DOHH2 (cell line): ENCODE results near the gene TNFAIP6.

Source experiments
- H3F3A ChIP-seq: fragments of 200-600 bp; sonication (generic), shearing (Covaris generic); 2 replicates; pipeline ENCODE4 v1.6.0; 2016; ENCODE audit warnings: antibody characterized with exemption, mild to moderate bottlenecking; ENCODE audit not compliant: control insufficient read depth, insufficient read depth
- H3K27ac ChIP-seq: fragments of 200-600 bp; sonication (generic); 2 replicates; pipeline ENCODE4 v1.5.1; 2014; ENCODE audit warnings: low read depth, mild to moderate bottlenecking, low read length, moderate library complexity
- H3K27me3 ChIP-seq: fragments of 200-600 bp; sonication (generic); 2 replicates; pipeline ENCODE4 v1.6.1; 2014; ENCODE audit warnings: mild to moderate bottlenecking, low read length, mixed read lengths; ENCODE audit not compliant: control insufficient read depth
- H3K36me3 ChIP-seq: fragments of 200-600 bp; sonication (generic); 2 replicates; pipeline ENCODE4 v1.6.1; 2014; ENCODE audit warnings: mild to moderate bottlenecking, low read length, moderate library complexity, mixed read lengths; ENCODE audit not compliant: control insufficient read depth
- H3K4me1 ChIP-seq: fragments of 200-600 bp; sonication (generic); 2 replicates; pipeline ENCODE4 v1.6.1; 2014; ENCODE audit warnings: mild to moderate bottlenecking, low read length, mixed read lengths; ENCODE audit not compliant: control insufficient read depth
- H3K4me2 ChIP-seq: fragments of 200-600 bp; sonication (generic); 2 replicates; pipeline ENCODE4 v1.6.0; 2014; ENCODE audit warnings: mild to moderate bottlenecking, low read length, moderate library complexity
- H3K4me3 ChIP-seq: fragments of 200-600 bp; sonication (generic); 2 replicates; pipeline ENCODE4 v1.5.1; 2014; ENCODE audit warnings: mild to moderate bottlenecking, low read length, mixed read lengths
- H3K79me2 ChIP-seq: fragments of 200-600 bp; sonication (generic); 2 replicates; pipeline ENCODE4 v1.6.1; 2014; ENCODE audit warnings: mild to moderate bottlenecking, low read length, mixed read lengths; ENCODE audit not compliant: control insufficient read depth
- H3K9me2 ChIP-seq: fragments of 200-600 bp; sonication (generic); replicated peaks from 2 replicates; pipeline ENCODE4 v1.6.1; 2014; ENCODE audit warnings: mild to moderate bottlenecking, low read length, mixed read lengths; ENCODE audit not compliant: control insufficient read depth
- H3K9me3 ChIP-seq: fragments of 200-600 bp; sonication (generic); 2 replicates; pipeline ENCODE4 v1.6.1; 2014; ENCODE audit warnings: antibody characterized with exemption, low read length, mixed read lengths; ENCODE audit not compliant: control insufficient read depth, insufficient read depth
- H4K20me1 ChIP-seq: fragments of 200-600 bp; sonication (generic); 2 replicates; pipeline ENCODE4 v1.6.0; 2014; ENCODE audit warnings: low read depth, mild to moderate bottlenecking, antibody characterized with exemption, low read length, moderate library complexity; ENCODE audit not compliant: control insufficient read depth, insufficient read depth
- CTCF ChIP-seq: fragments of 200-600 bp; sonication (generic); IDR thresholded peaks from one replicate; pipeline ENCODE4 v1.5.1; 2014; ENCODE audit warnings: antibody characterized with exemption, mild to moderate bottlenecking, low read depth, low read length; ENCODE audit not compliant: poor library complexity, severe bottlenecking
- EZH2phosphoT487 ChIP-seq: fragments of 200-600 bp; sonication (generic); IDR thresholded peaks from 2 replicates; pipeline ENCODE4 v1.6.1; 2017; ENCODE audit warnings: borderline replicate concordance, mild to moderate bottlenecking, antibody characterized with exemption, low read length, moderate library complexity, mixed read lengths

The TNFAIP6 gene

DNA sequence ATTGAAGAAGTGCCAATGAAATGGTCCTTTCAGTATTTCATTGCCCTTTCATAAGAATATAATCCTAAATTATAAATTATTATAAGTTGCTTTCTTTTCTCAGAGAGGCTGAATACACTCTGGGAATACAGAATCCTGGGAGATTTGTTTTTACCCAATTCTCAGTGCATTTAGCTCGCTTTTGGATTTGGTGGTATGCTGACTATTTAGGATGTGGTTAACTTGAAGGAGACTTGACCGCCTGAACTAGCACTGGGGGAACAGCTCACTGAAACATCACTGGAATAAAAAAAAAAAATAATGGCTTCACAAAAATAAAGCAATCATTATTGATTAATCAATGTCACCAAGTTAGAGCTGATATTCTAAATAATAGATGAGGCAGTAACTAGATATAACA is 10.2 kb downstream of the TNFAIP6 start:
- Histone ChIP-seq H3F3A (no peaks in the 10 kb centered on the region), H3K9me3 (no peaks in the 10 kb centered on the region), H4K20me1 (no peaks in the 10 kb centered on the region), H3K79me2 (no peaks in the 10 kb centered on the region), H3K9me2 (no peaks in the 10 kb centered on the region), H3K36me3 (no peaks in the 10 kb centered on the region), H3K4me2 (no peak overlapping the region), H3K4me3 (no peak overlapping the region), H3K27me3 (0 out of 2 replicates have a peak, but pooled peaks cover 3% of the 10 kb centered on the region), H3K27ac (no peak overlapping the region), H3K4me1 (no peaks in the 10 kb centered on the region)
- TF ChIP-seq CTCF (no peak), EZH2phosphoT487 (no peak)

DNA sequence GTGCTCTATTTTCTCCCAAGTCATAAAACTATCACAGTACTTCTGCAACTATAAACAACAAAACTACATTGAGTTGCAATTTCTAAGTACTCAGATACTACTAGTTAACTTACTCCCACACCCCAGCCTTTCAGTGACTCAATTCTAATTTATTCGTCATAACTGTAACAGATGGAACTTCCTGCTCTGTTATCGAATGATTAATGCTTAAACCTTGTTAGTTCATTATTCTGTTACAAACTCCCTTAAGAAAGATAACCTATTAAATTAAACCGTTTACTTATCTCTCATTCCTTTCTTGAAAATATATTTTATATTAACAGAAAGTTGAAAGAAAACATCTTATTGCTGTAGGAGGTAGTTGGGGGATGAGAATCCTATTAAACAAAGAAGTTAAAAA is 17.0 kb downstream of the TNFAIP6 start:
- Histone ChIP-seq H3K79me2 (no peaks in the 10 kb centered on the region), H3K27me3 (no peaks in the 10 kb centered on the region), H3F3A (no peaks in the 10 kb centered on the region), H3K4me3 (no peak overlapping the region), H3K36me3 (no peaks in the 10 kb centered on the region), H3K4me1 (no peaks in the 10 kb centered on the region), H3K4me2 (no peak overlapping the region), H3K9me2 (no peaks in the 10 kb centered on the region), H3K27ac (no peak overlapping the region), H3K9me3 (no peaks in the 10 kb centered on the region), H4K20me1 (no peaks in the 10 kb centered on the region)
- TF ChIP-seq EZH2phosphoT487 (no peak), CTCF (no peak)

DNA sequence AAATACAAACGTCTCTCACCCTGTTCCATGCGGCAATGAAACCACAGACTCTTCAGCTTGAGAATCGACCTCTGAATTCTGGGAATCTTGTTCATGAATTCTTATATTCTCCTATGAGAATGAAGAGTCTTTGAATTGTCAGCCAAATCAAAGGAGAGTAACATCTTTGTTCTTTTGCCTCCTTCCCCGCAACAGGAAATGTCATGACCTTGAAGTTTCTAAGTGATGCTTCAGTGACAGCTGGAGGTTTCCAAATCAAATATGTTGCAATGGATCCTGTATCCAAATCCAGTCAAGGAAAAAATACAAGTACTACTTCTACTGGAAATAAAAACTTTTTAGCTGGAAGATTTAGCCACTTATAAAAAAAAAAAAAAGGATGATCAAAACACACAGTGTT is 21.8 kb downstream of the TNFAIP6 start:
- H3K4me1 ChIP-seq: no peaks in the 10 kb centered on the region
- H3K36me3 ChIP-seq: no peaks in the 10 kb centered on the region
- no peak overlapping the region for H3K4me3 ChIP-seq
- H3K27me3 ChIP-seq: no peaks in the 10 kb centered on the region
- no peaks in the 10 kb centered on the region for H3K79me2 ChIP-seq
- no peaks in the 10 kb centered on the region for H4K20me1 ChIP-seq
- no peaks in the 10 kb centered on the region for H3K9me2 ChIP-seq
- H3F3A ChIP-seq: no peaks in the 10 kb centered on the region
- no peak overlapping the region for H3K27ac ChIP-seq
- H3K4me2 ChIP-seq: no peak overlapping the region
- H3K9me3 ChIP-seq: no peaks in the 10 kb centered on the region
- TF ChIP-seq EZH2phosphoT487: no peak
- TF ChIP-seq CTCF: no peak
